Transverse colon (tissue), 4 donors: Measurements from ENCODE around the gene PTPRF. TPM values are rescaled to one million over a fixed set of nuclear protein-coding genes. Genes with fewer than 3 reads are reported as not detected.

Source experiments
- DNase-seq: peaks from one replicate; pipeline ENCODE4 v3.0.0-alpha.2; 2019
- H3K27ac ChIP-seq, 4 donors: fragments of 200-600 bp; sonication (generic); 2 replicates each; pipeline ENCODE4 v1.5.1; 2016 to 2018; ENCODE audit warnings: inconsistent platforms in 4 of 4
- H3K27me3 ChIP-seq: fragments of 200-600 bp; sonication (generic); 2 replicates; pipeline ENCODE4 v1.5.1; 2017; ENCODE audit warnings: inconsistent platforms
- H3K36me3 ChIP-seq, 4 donors: fragments of 200-600 bp; sonication (generic); 2 replicates each; pipeline ENCODE4 v1.5.1; 2017 to 2019; ENCODE audit warnings: inconsistent platforms in 4 of 4
- H3K4me1 ChIP-seq, 4 donors: fragments of 200-600 bp; sonication (generic); 2 replicates each; pipeline ENCODE4 v1.5.1; 2017 to 2020; ENCODE audit warnings: inconsistent platforms in 4 of 4
- H3K4me3 ChIP-seq, 4 donors: fragments of 200-600 bp; sonication (generic); 1 replicate in 1 of 4; 2 replicates in 3 of 4; pipeline versions ENCODE4 v1.5.1 to v1.6.1; 2017 to 2019; ENCODE audit warnings: inconsistent platforms in 4 of 4
- H3K9me3 ChIP-seq, 2 donors: fragments of 200-600 bp; sonication (generic); 2 replicates each; pipeline ENCODE4 v1.5.1; 2017 to 2019; ENCODE audit warnings: inconsistent platforms in 2 of 2
- CTCF ChIP-seq, 5 experiments: fragments of 200-600 bp in 3 of 5; fragments of 450-650 bp in 2 of 5; sonication (generic) in 3 of 5; IDR thresholded peaks; 1 replicate in 2 of 5; 2 replicates in 3 of 5; pipeline ENCODE4 v1.5.1; 2016 to 2017; ENCODE audit warnings: antibody characterized with exemption in 5 of 5, inconsistent platforms in 3 of 5, mild to moderate bottlenecking in 2 of 5, moderate library complexity in 1 of 5
- EP300 ChIP-seq: sonication (generic); formaldehyde crosslinking; IDR thresholded peaks from one replicate; pipeline ENCODE4 v1.6.1; 2017; ENCODE audit warnings: antibody characterized with exemption, low read depth
- POLR2A ChIP-seq: fragments of 450-650 bp; IDR thresholded peaks from one replicate; pipeline ENCODE4 v1.6.1; 2016; ENCODE audit warnings: antibody characterized with exemption, mild to moderate bottlenecking, moderate library complexity
- POLR2AphosphoS5 ChIP-seq, 3 donors: sonication (generic); formaldehyde crosslinking; IDR thresholded peaks; one replicate each; pipeline ENCODE4 v1.6.1; 2016; ENCODE audit warnings: antibody characterized with exemption in 3 of 3
- WGBS, 2 donors: methylation state at CpG; one replicate each; pipeline ENCODE4 v1.1.5; 2018; ENCODE audit warnings: low coverage in 1 of 2; 5-methylcytosine and 5-hydroxymethylcytosine counted together
- in situ Hi-C, 4 donors: fragments of 200-750 bp; cut with MboI; loops; one replicate each; pipeline versions ENCODE4 v1.15.0 to v1.15.1; 2017; ENCODE audit warnings: low sequenced_read_pairs in 3 of 4, low pct_ligation_motif_present in 1 of 4, low pct_unique_long_range_greater_than_20kb in 1 of 4
- intact Hi-C: fragments of 100-400 bp; cut with DNase I; formaldehyde crosslinking; loops from one replicate; pipeline ENCODE4 v1.15.1; 2023; ENCODE audit warnings: low total_unique reads
- total RNA-seq, 4 donors: library from RNA; depleted of rRNA; stranded (reverse); fragments of >200 nt; gene quantifications; one replicate each; pipeline ENCODE4 v1.1.0, GENCODE V29; 2016

PTPRF gene
- total RNA-seq, 4 donors from 2014 or later: 278 to 549 (median 404) TPM

GRCh38 chr1:43619996-43620920, 89.6 kb downstream of the PTPRF start:
- H3K27ac ChIP-seq: no peak overlapping the region
- DNase-seq: no peak
- no peak overlapping the region for H3K4me3 ChIP-seq
- intact Hi-C loops (no loop called here), in situ Hi-C loops (no loop called here)
- no peaks in the 10 kb centered on the region for H3K4me1 ChIP-seq
- no peaks in the 10 kb centered on the region for H3K9me3 ChIP-seq
- TF ChIP-seq POLR2A: no peak
- no peak for TF ChIP-seq POLR2AphosphoS5 (IDR thresholded peaks at IDR 0.05)
- no peak for TF ChIP-seq EP300
- H3K27me3 ChIP-seq: no peaks in the 10 kb centered on the region
- WGBS, 2 donors: 89 to 92% methylated on average over 2 to 22 of the region's 22 CpGs
- peaks cover 0 to 31% (median 6%) of the 10 kb centered on the region in 4 donors for H3K36me3 ChIP-seq

- Histone ChIP-seq H3K27me3 (no peaks in the 10 kb centered on the region), H3K36me3 (peaks cover 0 to 31% (median 6%) of the 10 kb centered on the region in 4 donors), H3K4me1 (no peaks in the 10 kb centered on the region), H3K27ac (no peak overlapping the region), H3K4me3 (no peak overlapping the region), H3K9me3 (no peaks in the 10 kb centered on the region)
- WGBS, 2 donors: 85 to 92% methylated on average over 2 to 16 of the region's 16 CpGs
- in situ Hi-C loops (no loop called here), intact Hi-C loops (no loop called here)
- TF ChIP-seq POLR2A: no peak
- TF ChIP-seq CTCF (IDR thresholded peaks at IDR 0.05): no peak
- TF ChIP-seq POLR2AphosphoS5 (IDR thresholded peaks at IDR 0.05): no peak
- no peak for TF ChIP-seq EP300
- DNase-seq: no peak
Observed at GRCh38 chr1:43620956-43621355, 90.3 kb downstream of the PTPRF start.

- Histone ChIP-seq H3K9me3 (no peaks in the 10 kb centered on the region), H3K4me3 (no peak overlapping the region), H3K27me3 (no peaks in the 10 kb centered on the region), H3K4me1 (no peaks in the 10 kb centered on the region), H3K27ac (no peak overlapping the region), H3K36me3 (peaks cover 0 to 31% (median 6%) of the 10 kb centered on the region in 4 donors)
- WGBS, 2 donors: 75% methylated on average over 3 of the region's 3 CpGs; no CpG with 5 or more reads in 1 of the 2 donors
- no peak for TF ChIP-seq EP300
- TF ChIP-seq POLR2A: no peak
- TF ChIP-seq POLR2AphosphoS5 (IDR thresholded peaks at IDR 0.05): no peak
- TF ChIP-seq CTCF (IDR thresholded peaks at IDR 0.05): no peak
- in situ Hi-C loops (no loop called here), intact Hi-C loops (no loop called here)
- DNase-seq: no peak
Observed at GRCh38 chr1:43621386-43621785, 90.7 kb downstream of the PTPRF start.

- no peak for TF ChIP-seq CTCF (IDR thresholded peaks at IDR 0.05)
- in situ Hi-C loops: no loop called here
- H3K27me3 ChIP-seq: no peaks in the 10 kb centered on the region
- H3K4me3 ChIP-seq: no peak overlapping the region
- H3K9me3 ChIP-seq: no peaks in the 10 kb centered on the region
- 84% methylated on average over 18 of the region's 18 CpGs; no CpG with 5 or more reads in 1 of the 2 donors for WGBS, 2 donors
- peaks cover 0 to 31% (median 6%) of the 10 kb centered on the region in 4 donors for H3K36me3 ChIP-seq
- H3K4me1 ChIP-seq: no peaks in the 10 kb centered on the region
- no peak for DNase-seq
- no peak overlapping the region for H3K27ac ChIP-seq
- intact Hi-C loops: no loop called here
Observed at GRCh38 chr1:43621861-43622260, 91.2 kb downstream of the PTPRF start.
